ENCODE data around the gene SEC16A.

GRCh38 chr9:136441191-136441680, 41.6 kb downstream of the SEC16A start:
- TF ChIP-seq CTCF (IDR thresholded peaks at IDR 0.05), result no peak
- TF ChIP-seq POLR2A (IDR thresholded peaks at IDR 0.05), result no peak

Data from thyroid gland (tissue), 4 donors.